CD14-positive monocyte (primary cell): Measurements from ENCODE around the gene APLN. TPM values are rescaled to one million over a fixed set of nuclear protein-coding genes. Genes with fewer than 3 reads are reported as not detected.

ENCODE experiments used
- DNase-seq, 3 donors: peaks; one replicate each; pipeline ENCODE4 v3.0.0-alpha.2; 2011 to 2022
- H2AFZ ChIP-seq: 2 replicates; pipeline ENCODE4 v1.6.0; 2012; ENCODE audit warnings: mild to moderate bottlenecking, low read depth, low read length, inconsistent platforms; ENCODE audit not compliant: insufficient read depth, poor library complexity, severe bottlenecking
- H3K27ac ChIP-seq, 2 donors: 1 replicate in 1 of 2; 2 replicates in 1 of 2; pipeline ENCODE4 v1.5.1; 2012 to 2013; ENCODE audit warnings: low read length in 2 of 2, control low read depth in 1 of 2, inconsistent platforms in 1 of 2, low read depth in 1 of 2, mild to moderate bottlenecking in 1 of 2
- H3K27me3 ChIP-seq, 2 donors: one replicate each; pipeline versions ENCODE4 v1.6.0 to v1.6.1; 2011 to 2013; ENCODE audit warnings: low read length in 2 of 2; ENCODE audit not compliant: control insufficient read depth in 2 of 2, insufficient read depth in 2 of 2
- H3K36me3 ChIP-seq, 2 donors: replicated peaks in 1 of 2; 1 replicate in 1 of 2; 2 replicates in 1 of 2; pipeline versions ENCODE4 v1.5.1 to v1.6.1; 2012 to 2013; ENCODE audit warnings: low read length in 2 of 2, control low read depth in 1 of 2, inconsistent platforms in 1 of 2, mild to moderate bottlenecking in 1 of 2; ENCODE audit not compliant: insufficient read depth in 2 of 2, control insufficient read depth in 1 of 2
- H3K4me1 ChIP-seq, 2 donors: 1 replicate in 1 of 2; 2 replicates in 1 of 2; pipeline versions ENCODE4 v1.5.1 to v1.6.1; 2012 to 2013; ENCODE audit warnings: low read length in 2 of 2, control low read depth in 1 of 2, inconsistent platforms in 1 of 2, mild to moderate bottlenecking in 1 of 2, moderate library complexity in 1 of 2; ENCODE audit not compliant: insufficient read depth in 2 of 2, control insufficient read depth in 1 of 2
- H3K4me2 ChIP-seq: replicated peaks from 2 replicates; pipeline ENCODE3; 2012; ENCODE audit warnings: low read length, moderate library complexity, mild to moderate bottlenecking; ENCODE audit not compliant: poor library complexity, severe bottlenecking; ENCODE audit errors: extremely low read depth
- H3K4me3 ChIP-seq, 3 experiments: fragments of 200-600 bp in 1 of 3; sonication (generic) in 1 of 3; replicated peaks in 1 of 3; 1 replicate in 2 of 3; 2 replicates in 1 of 3; pipeline ENCODE4 v1.5.1; 2011 to 2013; ENCODE audit warnings: low read length in 3 of 3, mild to moderate bottlenecking in 3 of 3, control low read depth in 2 of 3, low read depth in 2 of 3, inconsistent platforms in 1 of 3, moderate library complexity in 1 of 3
- H3K79me2 ChIP-seq: 2 replicates; pipeline ENCODE4 v1.6.0; 2012; ENCODE audit warnings: mild to moderate bottlenecking, control low read depth, inconsistent platforms, low read length, moderate library complexity; ENCODE audit not compliant: insufficient read depth
- H3K9ac ChIP-seq: 2 replicates; pipeline ENCODE4 v1.6.0; 2017; ENCODE audit warnings: low read length, mild to moderate bottlenecking; ENCODE audit not compliant: insufficient read depth, poor library complexity, severe bottlenecking
- H3K9me3 ChIP-seq, 2 donors: replicated peaks in 1 of 2; 1 replicate in 1 of 2; 2 replicates in 1 of 2; pipeline versions ENCODE4 v1.5.1 to v1.6.1; 2012 to 2013; ENCODE audit warnings: low read length in 2 of 2, control low read depth in 1 of 2; ENCODE audit not compliant: control insufficient read depth in 1 of 2, insufficient read depth in 1 of 2
- H4K20me1 ChIP-seq: 2 replicates; pipeline ENCODE4 v1.6.0; 2012; ENCODE audit warnings: mild to moderate bottlenecking, low read length, control low read depth, moderate library complexity; ENCODE audit not compliant: insufficient read depth
- H3K27ac Mint-ChIP-seq, 7 donors: one replicate each; pipeline ENCODE4 v1.8.0; 2020; ENCODE audit warnings: mild to moderate bottlenecking in 7 of 7, mixed read lengths in 7 of 7, moderate library complexity in 6 of 7, inconsistent platforms in 2 of 7
- H3K27me3 Mint-ChIP-seq, 3 donors: one replicate each; pipeline ENCODE4 v1.8.0; 2021 to 2022; ENCODE audit warnings: low read depth in 3 of 3, mild to moderate bottlenecking in 3 of 3, mixed read lengths in 3 of 3, moderate library complexity in 3 of 3, inconsistent platforms in 1 of 3
- H3K36me3 Mint-ChIP-seq, 2 donors: one replicate each; pipeline ENCODE4 v1.8.0; 2020; ENCODE audit warnings: mixed read lengths in 2 of 2, inconsistent platforms in 1 of 2, mild to moderate bottlenecking in 1 of 2
- H3K4me1 Mint-ChIP-seq: one replicate; pipeline ENCODE4 v1.8.0; 2020; ENCODE audit warnings: mild to moderate bottlenecking, mixed read lengths
- H3K4me3 Mint-ChIP-seq, 2 donors: one replicate each; pipeline ENCODE4 v1.8.0; 2020; ENCODE audit warnings: mild to moderate bottlenecking in 2 of 2, mixed read lengths in 2 of 2, moderate library complexity in 1 of 2
- H3K9me3 Mint-ChIP-seq, 7 donors: one replicate each; pipeline ENCODE4 v1.8.0; 2020 to 2022; ENCODE audit warnings: mixed read lengths in 7 of 7, mild to moderate bottlenecking in 6 of 7, moderate library complexity in 6 of 7, inconsistent platforms in 2 of 7
- WGBS: methylation state at CpG from one replicate; pipeline ENCODE4 v1.1.5; 2013; ENCODE audit warnings: missing lambda C conversion rate; ENCODE audit not compliant: insufficient coverage; 5-methylcytosine and 5-hydroxymethylcytosine counted together
- intact Hi-C, 2 donors: fragments of 100-400 bp; cut with micrococcal nuclease; formaldehyde crosslinking; loops; one replicate each; pipeline versions ENCODE4 v1.15.0 to v1.15.1; 2023
- polyA plus RNA-seq, 3 donors: library from polyadenylated mRNA; depleted of rRNA in 1 of 3; unstranded in 2 of 3; stranded (reverse) in 1 of 3; fragments of 300-500 nt in 2 of 3; fragments of >200 nt in 1 of 3; fragmentation: Illumina TruSeq in 2 of 3; gene quantifications; 1 replicate in 2 of 3; 2 replicates in 1 of 3; pipeline ENCODE4 v1.2.3, GENCODE V29; 2012 to 2021
- TF ChIP-seq, protein P1 (sequence below): fragments of 200-600 bp; IDR thresholded peaks from one replicate; pipeline ENCODE4 v1.8.0; 2022; ENCODE audit warnings: antibody characterized with exemption, mild to moderate bottlenecking

The APLN gene
- polyA plus RNA-seq, 3 donors, result 0.03 TPM; not detected in 2

DNA sequence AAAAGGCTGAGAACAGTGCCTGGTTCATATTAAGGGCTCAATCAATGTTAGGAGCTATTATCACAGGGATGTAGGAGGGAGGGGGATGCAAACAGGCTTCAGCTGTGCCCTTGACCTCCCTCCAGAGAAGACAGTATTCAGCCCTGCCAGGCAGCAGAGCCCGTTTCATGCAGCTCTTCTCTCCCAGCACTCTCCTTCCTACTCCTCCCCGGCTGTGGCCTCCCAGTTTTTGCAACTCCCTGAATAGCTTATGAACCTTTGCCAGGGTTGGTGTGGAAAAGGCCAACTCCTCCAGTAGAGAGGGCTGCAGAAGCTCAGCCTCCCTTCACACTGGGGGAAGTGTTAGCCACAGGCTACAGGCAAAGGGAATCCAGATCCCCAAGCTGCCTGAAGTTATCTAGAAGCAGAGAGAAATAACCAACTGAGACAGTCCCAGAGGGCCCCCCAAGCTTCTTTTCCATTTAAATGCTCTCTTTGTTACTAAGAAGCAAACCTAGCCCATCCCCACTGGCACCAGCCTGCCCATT, 31.7 kb upstream of the APLN start:
- intact Hi-C loops, result no loop called here
- H3K4me3 ChIP-seq, result no peak overlapping the region
- H3K9me3 ChIP-seq, result no peaks in the 10 kb centered on the region
- H4K20me1 ChIP-seq, result no peaks in the 10 kb centered on the region
- no peak overlapping the region for H2AFZ ChIP-seq
- Mint-ChIP-seq H3K27me3 (peaks cover 0 to 6% (median 0%) of the 10 kb centered on the region in 3 donors), H3K4me3 (no peak overlapping the region), H3K36me3 (no peaks in the 10 kb centered on the region), H3K9me3 (peaks cover 0 to 3% (median 0%) of the 10 kb centered on the region in 7 donors), H3K27ac (no peak overlapping the region), H3K4me1 (no peaks in the 10 kb centered on the region)
- no peak overlapping the region for H3K9ac ChIP-seq
- no peaks in the 10 kb centered on the region for H3K36me3 ChIP-seq
- no peaks in the 10 kb centered on the region for H3K79me2 ChIP-seq
- H3K4me1 ChIP-seq, result no peaks in the 10 kb centered on the region
- no CpG with 5 or more reads among the region's 2 CpGs for WGBS
- no peak overlapping the region for H3K27ac ChIP-seq
- no peak overlapping the region for H3K4me2 ChIP-seq
- H3K27me3 ChIP-seq, result no peaks in the 10 kb centered on the region
- DNase-seq, result no peak
- TF ChIP-seq, protein P1, sequence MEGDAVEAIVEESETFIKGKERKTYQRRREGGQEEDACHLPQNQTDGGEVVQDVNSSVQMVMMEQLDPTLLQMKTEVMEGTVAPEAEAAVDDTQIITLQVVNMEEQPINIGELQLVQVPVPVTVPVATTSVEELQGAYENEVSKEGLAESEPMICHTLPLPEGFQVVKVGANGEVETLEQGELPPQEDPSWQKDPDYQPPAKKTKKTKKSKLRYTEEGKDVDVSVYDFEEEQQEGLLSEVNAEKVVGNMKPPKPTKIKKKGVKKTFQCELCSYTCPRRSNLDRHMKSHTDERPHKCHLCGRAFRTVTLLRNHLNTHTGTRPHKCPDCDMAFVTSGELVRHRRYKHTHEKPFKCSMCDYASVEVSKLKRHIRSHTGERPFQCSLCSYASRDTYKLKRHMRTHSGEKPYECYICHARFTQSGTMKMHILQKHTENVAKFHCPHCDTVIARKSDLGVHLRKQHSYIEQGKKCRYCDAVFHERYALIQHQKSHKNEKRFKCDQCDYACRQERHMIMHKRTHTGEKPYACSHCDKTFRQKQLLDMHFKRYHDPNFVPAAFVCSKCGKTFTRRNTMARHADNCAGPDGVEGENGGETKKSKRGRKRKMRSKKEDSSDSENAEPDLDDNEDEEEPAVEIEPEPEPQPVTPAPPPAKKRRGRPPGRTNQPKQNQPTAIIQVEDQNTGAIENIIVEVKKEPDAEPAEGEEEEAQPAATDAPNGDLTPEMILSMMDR, result no peak

GRCh38 chrX:129682979-129683378, 28.2 kb upstream of the APLN start:
- intact Hi-C loops, result no loop called here
- TF ChIP-seq, protein P1, result no peak
- no peaks in the 10 kb centered on the region for H3K36me3 Mint-ChIP-seq

More at GRCh38 chrX:129682979-129683378, 28.2 kb upstream of the APLN start:
- no peak overlapping the region for H3K4me3 Mint-ChIP-seq
- Histone ChIP-seq H2AFZ (no peak overlapping the region), H3K36me3 (no peaks in the 10 kb centered on the region), H4K20me1 (no peaks in the 10 kb centered on the region), H3K9ac (no peak overlapping the region), H3K27me3 (no peaks in the 10 kb centered on the region), H3K9me3 (no peaks in the 10 kb centered on the region), H3K4me1 (peaks cover 6 to 8% of the 10 kb centered on the region in 2 donors), H3K27ac (no peak overlapping the region), H3K4me3 (no peak overlapping the region), H3K79me2 (no peaks in the 10 kb centered on the region), H3K4me2 (no peak overlapping the region)
- WGBS, result no CpG with 5 or more reads among the region's 1 CpG
- H3K27me3 Mint-ChIP-seq, result peaks cover 0 to 13% (median 2%) of the 10 kb centered on the region in 3 donors
- peaks cover 6% of the 10 kb centered on the region for H3K4me1 Mint-ChIP-seq
- H3K9me3 Mint-ChIP-seq, result peaks cover 0 to 3% (median 0%) of the 10 kb centered on the region in 7 donors
- no peak for DNase-seq
- no peak overlapping the region for H3K27ac Mint-ChIP-seq
